ENCODE results near the gene KMT2A.

DNA sequence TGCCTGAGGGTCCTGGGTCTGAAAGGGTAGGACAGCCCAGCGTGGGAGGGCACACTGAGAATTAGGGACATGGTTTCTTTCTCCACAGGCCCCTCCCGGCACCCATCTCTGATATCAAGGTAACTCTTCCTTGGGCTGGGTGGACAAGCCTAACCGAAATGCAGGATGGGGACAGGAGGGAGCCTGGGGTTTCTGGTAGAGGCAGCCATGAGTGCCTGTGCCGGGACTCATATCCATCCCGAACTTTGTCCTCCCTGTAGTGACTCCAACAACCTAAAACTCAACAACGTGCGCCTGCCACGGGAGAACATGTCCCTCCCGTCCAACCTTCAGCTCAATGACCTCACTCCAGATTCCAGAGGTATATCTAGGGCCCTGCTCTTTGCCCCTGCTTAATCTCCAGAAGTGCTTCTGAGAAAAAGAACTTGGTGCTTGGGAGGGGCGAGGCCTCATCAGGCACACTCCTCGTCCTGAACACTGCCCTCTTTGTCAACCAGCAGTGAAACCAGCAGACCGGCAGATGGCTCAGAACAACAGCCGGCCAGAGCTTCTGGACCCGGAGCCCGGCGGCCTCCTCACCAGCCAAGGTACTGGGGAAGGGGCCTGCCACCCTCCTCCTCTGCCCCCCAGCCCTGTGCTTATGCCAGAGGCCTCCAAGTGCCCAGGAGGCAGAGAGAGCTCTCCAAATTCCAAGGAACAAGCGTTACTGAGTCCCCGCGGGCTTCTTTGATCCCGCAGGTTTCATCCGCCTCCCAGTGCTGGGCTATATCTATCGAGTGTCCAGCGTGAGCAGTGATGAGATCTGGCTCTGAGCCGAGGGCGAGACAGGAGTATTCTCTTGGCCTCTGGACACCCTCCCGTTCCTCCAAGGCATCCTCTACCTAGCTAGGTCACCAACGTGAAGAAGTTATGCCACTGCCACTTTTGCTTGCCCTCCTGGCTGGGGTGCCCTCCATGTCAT lies 97.8 kb downstream of the KMT2A start:
- TF ChIP-seq CTCF (IDR thresholded peaks at IDR 0.05) (no peak), POLR2AphosphoS5 (IDR thresholded peaks at IDR 0.05) (no peak), POLR2A (IDR thresholded peaks at IDR 0.05) (no peak), EP300 (IDR thresholded peaks at IDR 0.05) (no peak)
